Measurements from ENCODE around the gene DARS1.
A peak's percentile ranks its signal among the peaks of the same experiment; 100 is the strongest.

Gene DARS1

DNA sequence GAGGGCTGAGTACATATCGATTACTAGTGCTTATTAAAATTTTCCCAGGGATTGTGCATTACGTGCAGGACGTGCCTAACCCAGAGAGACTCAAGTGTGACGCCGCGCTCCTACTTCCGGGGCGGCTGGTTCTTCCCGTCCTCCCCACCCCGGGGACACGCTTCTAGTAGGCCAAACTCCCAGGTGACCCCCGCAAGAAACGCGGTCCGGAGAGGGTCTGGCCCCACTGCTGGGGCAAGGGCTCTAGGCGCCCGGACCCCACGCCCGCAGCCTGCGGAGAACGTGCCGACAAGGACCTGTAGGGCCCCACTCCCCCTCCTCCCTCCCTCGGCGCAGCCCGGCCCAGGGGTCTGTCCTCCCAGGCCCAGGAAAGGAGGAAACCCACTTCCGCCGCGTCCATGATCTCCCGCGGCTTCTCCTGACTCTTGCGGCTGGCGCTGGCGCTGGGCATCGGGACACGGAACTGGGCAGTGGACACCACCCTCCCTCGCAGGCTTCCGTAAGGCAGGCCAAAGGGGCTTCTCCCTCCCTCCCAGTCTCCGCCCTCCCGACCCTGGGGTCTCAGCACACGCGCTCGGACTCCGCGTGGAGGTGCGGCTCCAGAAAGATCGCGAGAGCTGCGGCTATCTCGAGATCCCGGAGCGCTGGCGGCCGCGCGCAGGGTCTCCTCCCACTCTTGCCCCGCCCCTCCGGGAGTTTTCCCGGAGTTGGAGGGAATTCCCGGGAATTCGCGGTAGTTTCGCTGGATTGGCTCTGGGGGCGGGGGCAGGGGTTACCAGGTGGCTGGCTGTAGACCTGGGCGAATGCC lies at the start of gene DARS1:
Gene DARS1 (minus strand): TSS at position 609 of the 808 bp plus-strand sequence. CDS start 158 bp downstream, at position 451.
- peak; percentile 70 to 78 for DNase-seq (ENCODE audit: extremely low read depth in 1 of 2, low read depth in 1 of 2)

DNA sequence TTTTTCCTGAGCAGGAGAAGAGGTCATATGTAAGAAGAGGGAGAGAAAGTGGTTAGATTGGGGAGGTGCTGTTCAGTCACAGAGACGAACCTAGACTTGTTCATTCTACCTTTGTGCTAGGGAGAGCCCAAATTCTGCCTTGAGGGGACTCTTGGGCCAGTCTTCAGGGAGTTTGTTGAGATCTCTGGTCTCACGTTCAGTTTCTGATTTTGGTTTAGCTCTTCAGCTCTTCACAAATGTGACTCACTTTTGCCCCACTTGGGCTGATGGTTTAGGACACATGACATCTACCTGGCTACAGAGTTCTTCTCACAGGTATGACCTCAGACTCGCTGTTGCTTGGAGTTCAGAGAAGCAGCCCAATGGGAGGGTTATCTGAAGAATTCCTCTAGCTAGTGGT lies 49.2 kb upstream of the DARS1 start:
- DNase-seq (ENCODE audit: extremely low read depth in 1 of 2, low read depth in 1 of 2), result no peak

- no peak for DNase-seq (ENCODE audit: extremely low read depth in 1 of 2, low read depth in 1 of 2)
Observed at GRCh38 chr2:136032817-136033535, 47.5 kb upstream of the DARS1 start.

DNA sequence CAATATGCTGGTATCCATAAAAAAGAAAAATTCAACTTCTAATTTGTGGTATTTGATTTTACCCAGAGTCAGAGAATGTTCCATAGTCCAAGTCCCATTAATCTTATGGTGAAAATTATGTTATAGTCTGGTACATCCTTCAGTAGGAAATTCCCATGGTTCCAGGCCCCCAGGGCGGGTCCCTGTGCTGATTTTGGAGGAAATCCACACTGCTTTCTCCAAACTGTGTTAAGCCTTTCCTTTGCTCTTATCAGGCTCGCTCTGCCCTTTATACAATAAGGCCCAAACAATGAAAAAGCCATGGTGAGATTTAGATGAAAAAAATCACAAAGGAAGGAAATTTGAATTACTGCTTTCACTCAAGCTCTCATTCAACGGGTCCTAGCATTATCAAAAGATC lies 46.8 kb upstream of the DARS1 start:
- no peak for DNase-seq (ENCODE audit: extremely low read depth in 1 of 2, low read depth in 1 of 2)

DNA sequence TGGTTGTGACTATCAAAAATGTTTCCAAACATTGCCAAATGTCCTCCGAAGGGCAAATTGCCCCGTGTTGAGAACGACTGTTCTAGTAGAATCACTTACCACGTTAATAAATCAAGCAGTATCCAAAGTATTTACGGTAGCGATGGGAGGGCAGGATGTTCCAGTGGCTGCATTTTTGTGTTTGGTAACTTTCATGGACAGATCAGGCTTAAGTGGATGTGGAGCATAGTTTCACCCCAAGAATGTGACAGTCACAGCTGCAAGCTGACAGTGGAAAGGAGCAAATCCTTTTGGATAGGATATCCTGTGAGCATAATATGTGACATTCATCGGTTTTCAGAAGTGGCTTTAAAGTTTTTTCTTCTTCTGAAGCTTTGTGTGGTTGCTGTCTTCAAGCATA lies 46.3 kb upstream of the DARS1 start:
- DNase-seq (ENCODE audit: extremely low read depth in 1 of 2, low read depth in 1 of 2), result no peak

DNA sequence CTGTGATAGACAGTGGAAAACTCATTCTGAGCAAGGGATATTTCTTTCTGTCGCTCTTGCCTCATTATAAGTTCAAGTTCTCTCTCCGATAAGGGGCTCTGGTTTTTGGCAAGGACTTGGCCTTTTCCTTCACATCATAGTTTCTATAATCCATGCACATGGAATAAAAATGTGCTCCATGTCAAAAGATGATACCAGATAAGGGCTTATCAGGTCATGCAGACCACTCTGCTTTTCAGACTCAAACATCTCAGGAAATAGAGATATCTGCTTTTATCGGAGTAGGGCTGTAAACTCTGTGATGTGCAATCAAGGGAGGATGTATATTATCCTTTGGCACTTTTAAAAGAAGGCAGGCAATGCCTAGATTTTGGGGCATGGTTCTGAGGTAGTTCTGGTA lies 45.0 kb upstream of the DARS1 start:
- DNase-seq (ENCODE audit: extremely low read depth in 1 of 2, low read depth in 1 of 2), result no peak

GRCh38 chr2:136029149-136029548 lies 43.7 kb upstream of the DARS1 start:
- DNase-seq (ENCODE audit: extremely low read depth in 1 of 2, low read depth in 1 of 2), result no peak

GRCh38 chr2:136028001-136028400 lies 42.6 kb upstream of the DARS1 start:
- no peak for DNase-seq (ENCODE audit: extremely low read depth in 1 of 2, low read depth in 1 of 2)

DNA sequence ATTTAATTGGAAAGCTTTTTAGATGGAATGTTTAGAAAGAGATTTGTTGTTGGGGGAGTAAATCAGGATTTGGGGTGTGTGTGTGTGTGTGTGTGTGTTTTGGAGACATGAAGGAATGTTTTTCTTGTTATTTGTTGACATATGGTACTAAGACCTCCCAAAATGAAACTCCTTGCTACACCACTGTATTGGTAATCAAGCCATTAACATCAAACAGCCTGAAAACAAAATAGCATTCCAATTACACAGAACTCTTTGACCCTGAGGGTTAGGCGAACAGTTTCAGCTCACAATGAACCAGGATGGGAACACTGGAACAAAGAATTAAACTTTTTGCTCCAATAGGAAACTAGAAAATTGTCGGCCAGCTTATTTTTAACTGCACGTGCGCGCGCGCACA lies 41.7 kb upstream of the DARS1 start:
- DNase-seq (ENCODE audit: extremely low read depth in 1 of 2, low read depth in 1 of 2), result no peak

GRCh38 chr2:136025057-136025973 lies 39.9 kb upstream of the DARS1 start:
- no peak for DNase-seq (ENCODE audit: extremely low read depth in 1 of 2, low read depth in 1 of 2)

GRCh38 chr2:136024616-136025015 lies 39.2 kb upstream of the DARS1 start:
- no peak for DNase-seq (ENCODE audit: extremely low read depth in 1 of 2, low read depth in 1 of 2)

- no peak for DNase-seq (ENCODE audit: extremely low read depth in 1 of 2, low read depth in 1 of 2)
Observed at GRCh38 chr2:136024185-136024584, 38.8 kb upstream of the DARS1 start.

- no peak for DNase-seq (ENCODE audit: extremely low read depth in 1 of 2, low read depth in 1 of 2)
Observed at GRCh38 chr2:136023416-136023815, 38.0 kb upstream of the DARS1 start.

- DNase-seq (ENCODE audit: extremely low read depth in 1 of 2, low read depth in 1 of 2), result no peak
Observed at GRCh38 chr2:136022396-136023146, 37.1 kb upstream of the DARS1 start.

GRCh38 chr2:136021976-136022375 lies 36.5 kb upstream of the DARS1 start:
- DNase-seq (ENCODE audit: extremely low read depth in 1 of 2, low read depth in 1 of 2), result no peak

- no peak for DNase-seq (ENCODE audit: extremely low read depth in 1 of 2, low read depth in 1 of 2)
Observed at GRCh38 chr2:136021406-136021805, 36.0 kb upstream of the DARS1 start.

DNA sequence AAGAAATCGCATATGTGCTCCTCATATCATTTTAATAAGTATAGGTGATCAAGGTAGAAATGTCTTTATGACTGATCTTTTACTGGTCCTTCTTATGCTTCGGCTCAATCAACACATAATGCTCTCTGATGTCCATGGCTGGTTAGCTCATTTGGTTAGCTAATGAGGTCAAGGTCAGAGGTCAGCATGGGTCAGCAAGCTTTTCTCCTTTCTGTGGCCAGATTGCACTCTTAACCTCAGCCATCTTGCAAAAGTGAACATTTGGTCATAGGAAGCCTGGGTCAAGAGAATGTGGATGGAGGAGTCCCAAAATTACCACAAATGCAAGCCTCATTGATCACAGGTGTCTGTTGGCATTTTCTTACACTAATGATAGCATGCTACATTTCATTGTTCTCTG lies 35.4 kb upstream of the DARS1 start:
- DNase-seq (ENCODE audit: extremely low read depth in 1 of 2, low read depth in 1 of 2), result no peak

DNA sequence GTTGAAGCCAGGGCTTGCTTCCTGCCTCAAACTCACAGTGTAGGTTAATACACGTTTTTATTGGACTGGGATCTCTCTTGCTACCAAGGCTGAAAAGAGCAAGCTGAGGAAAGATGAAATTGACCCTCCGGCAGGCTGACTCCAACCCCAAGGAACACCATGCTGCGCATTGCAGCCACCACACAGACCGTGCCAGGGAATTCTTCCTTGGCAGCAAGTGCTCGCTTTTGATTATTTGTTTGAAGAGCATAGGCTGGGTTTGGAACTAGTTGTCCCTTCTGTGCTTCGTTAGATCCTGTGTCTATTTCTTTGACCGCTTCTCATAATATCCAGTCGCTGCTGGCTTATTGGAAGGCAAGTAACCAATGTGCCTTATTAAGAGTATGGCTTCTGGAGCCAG lies 34.4 kb upstream of the DARS1 start:
- DNase-seq (ENCODE audit: extremely low read depth in 1 of 2, low read depth in 1 of 2), result no peak

GRCh38 chr2:136019306-136019705 lies 33.9 kb upstream of the DARS1 start:
- no peak for DNase-seq (ENCODE audit: extremely low read depth in 1 of 2, low read depth in 1 of 2)

DNA sequence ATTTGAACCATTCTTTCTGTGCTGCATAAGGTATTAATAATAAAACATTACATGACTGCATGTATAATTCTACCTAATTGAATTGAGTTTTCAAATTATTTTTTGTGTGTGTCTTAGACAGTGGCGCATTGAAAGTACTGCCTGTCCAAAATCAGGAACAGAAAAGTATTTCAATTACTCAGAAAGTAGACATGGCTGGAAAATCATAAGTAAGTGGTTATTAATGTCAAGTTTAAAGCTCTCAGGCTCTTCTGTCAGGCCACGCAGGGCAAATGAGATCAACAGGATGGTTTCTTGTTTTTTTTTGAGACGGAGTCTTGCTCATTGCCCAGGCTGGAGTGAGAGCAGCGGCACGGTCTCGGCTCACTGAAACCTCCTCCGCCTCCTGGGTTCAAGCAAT lies 32.4 kb upstream of the DARS1 start:
- DNase-seq (ENCODE audit: extremely low read depth in 1 of 2, low read depth in 1 of 2), result no peak

DNA sequence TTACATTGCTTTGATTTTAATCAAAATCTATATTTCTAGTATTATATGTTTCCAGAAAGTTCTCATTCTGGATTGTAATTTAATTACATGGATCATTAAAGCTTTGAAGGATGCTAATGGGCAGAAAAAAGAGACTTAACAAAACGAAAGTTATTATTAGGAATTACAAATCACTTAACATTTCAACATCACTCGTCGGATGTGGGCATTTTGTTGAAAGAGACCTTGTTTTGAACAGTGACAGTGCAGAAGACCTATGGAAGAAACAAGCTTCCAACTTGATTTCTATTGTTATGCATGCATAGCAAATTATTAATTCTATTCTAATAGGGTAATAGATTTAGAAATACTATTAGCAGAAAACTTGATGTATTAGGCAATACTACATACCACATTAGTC lies 31.4 kb upstream of the DARS1 start:
- no peak for DNase-seq (ENCODE audit: extremely low read depth in 1 of 2, low read depth in 1 of 2)
